Mammary epithelial cell (primary cell): ENCODE results near the gene SPOCD1.

Source experiments
- CTCF ChIP-seq, 2 donors: IDR thresholded peaks in 1 of 2; conservative IDR thresholded peaks in 1 of 2; 2 replicates each; pipeline ENCODE4 v1.5.1; 2011 to 2012; ENCODE audit warnings: inconsistent platforms in 2 of 2, low read length in 2 of 2, mild to moderate bottlenecking in 2 of 2, control low read depth in 1 of 2, low read depth in 1 of 2; ENCODE audit not compliant: insufficient read depth in 1 of 2; ENCODE audit errors: extremely low read depth in 1 of 2
- EZH2 ChIP-seq: IDR thresholded peaks from 2 replicates; pipeline ENCODE4 v1.6.1; 2012; ENCODE audit warnings: low read length, inconsistent platforms, borderline replicate concordance

- TF ChIP-seq CTCF (conservative IDR thresholded peaks at IDR 0.05 in 1 of 2, IDR thresholded peaks at IDR 0.05 in 1 of 2; ENCODE audit: extremely low read depth in 1 of 2, insufficient read depth in 1 of 2, low read depth in 1 of 2, low read length in 2 of 2): no peak
- no peak for TF ChIP-seq EZH2
Observed at GRCh38 chr1:31828341-31828740, 12.5 kb upstream of the SPOCD1 start.
